ENCODE measurements around the gene CLEC5A. TPM values are rescaled to one million over a fixed set of nuclear protein-coding genes. Genes with fewer than 3 reads are reported as not detected.
A peak's percentile ranks its signal among the peaks of the same experiment; 100 is the strongest.

The CLEC5A gene
- total and polyA plus RNA-seq, 12 donors = 0.17 to 5.8 (median 1.9) TPM; not detected in 1

- Histone ChIP-seq H3K4me3 (no peak overlapping the region), H3K36me3 (replicated peaks in 1 of 2) (no peaks in the 10 kb centered on the region), H3K4me1 (replicated peaks in 1 of 2) (no peaks in the 10 kb centered on the region), H3K27ac (peak overlapping the region in 1 of 5 donors; percentile 45), H3K9me3 (replicated peaks in 1 of 3) (no peaks in the 10 kb centered on the region), H3K27me3 (no peaks in the 10 kb centered on the region)
- intact Hi-C loops (cut with DNase I) = no loop called here
- TF ChIP-seq CTCF (IDR thresholded peaks at IDR 0.05) (no peak), POLR2A (IDR thresholded peaks at IDR 0.05) (no peak)
- WGBS, 4 donors = 48 to 72% (median 59%) methylated on average over 2 of the region's 2 CpGs
- DNase-seq = no peak
Measured at GRCh38 chr7:141928146-141928844, 18.5 kb downstream of the CLEC5A start.

- H3K4me1 ChIP-seq (replicated peaks in 1 of 2) = no peaks in the 10 kb centered on the region
- H3K27me3 ChIP-seq = no peaks in the 10 kb centered on the region
- no peak overlapping the region for H3K27ac ChIP-seq
- H3K36me3 ChIP-seq (replicated peaks in 1 of 2) = no peaks in the 10 kb centered on the region
- H3K9me3 ChIP-seq (replicated peaks in 1 of 3) = no peaks in the 10 kb centered on the region
- intact Hi-C loops (cut with DNase I) = no loop called here
- TF ChIP-seq POLR2A (IDR thresholded peaks at IDR 0.05) = no peak
- no peak for TF ChIP-seq CTCF (IDR thresholded peaks at IDR 0.05)
- DNase-seq = no peak
- WGBS, 4 donors = 43 to 70% (median 61%) methylated on average over 1 of the region's 1 CpG
- no peak overlapping the region for H3K4me3 ChIP-seq
Measured at GRCh38 chr7:141920281-141920680, 26.5 kb downstream of the CLEC5A start.

GRCh38 chr7:141916099-141916498, 30.7 kb downstream of the CLEC5A start, which contains the start of gene OR9A4:
Gene OR9A4 (plus strand): TSS chr7:141916399. CDS start chr7:141918876, 2,477 bp downstream.
- 70 to 80% (median 74%) methylated on average over 3 of the region's 3 CpGs for WGBS, 4 donors
- intact Hi-C loops (cut with DNase I) = no loop called here

GRCh38 chr7:141915565-141915964, 31.2 kb downstream of the CLEC5A start:
- H3K9me3 ChIP-seq (replicated peaks in 1 of 3) = no peaks in the 10 kb centered on the region
- no peak overlapping the region for H3K4me3 ChIP-seq
- no peaks in the 10 kb centered on the region for H3K4me1 ChIP-seq (replicated peaks in 1 of 2)
- no peak for DNase-seq
- H3K36me3 ChIP-seq (replicated peaks in 1 of 2) = no peaks in the 10 kb centered on the region
- intact Hi-C loops (cut with DNase I) = no loop called here
- TF ChIP-seq POLR2A (IDR thresholded peaks at IDR 0.05) (no peak), CTCF (IDR thresholded peaks at IDR 0.05) (no peak)
- WGBS, 4 donors = 56 to 77% (median 63%) methylated on average over 2 of the region's 2 CpGs
- H3K27me3 ChIP-seq = no peaks in the 10 kb centered on the region
- no peak overlapping the region for H3K27ac ChIP-seq

More at GRCh38 chr7:141916099-141916498, 30.7 kb downstream of the CLEC5A start, which contains the start of gene OR9A4:
- TF ChIP-seq CTCF (IDR thresholded peaks at IDR 0.05) = no peak
- no peak for TF ChIP-seq POLR2A (IDR thresholded peaks at IDR 0.05)
- Histone ChIP-seq H3K4me1 (replicated peaks in 1 of 2) (no peaks in the 10 kb centered on the region), H3K36me3 (replicated peaks in 1 of 2) (no peaks in the 10 kb centered on the region), H3K4me3 (no peak within 1 kb of the TSS), H3K27me3 (no peaks in the 10 kb centered on the region), H3K27ac (no peak within 1 kb of the TSS), H3K9me3 (replicated peaks in 1 of 3) (no peaks in the 10 kb centered on the region)
- no peak for DNase-seq

All from adrenal gland (tissue), 12 donors.